Loucy (cell line): ENCODE results near the gene MAD1L1.

Experiments used
- H2AFZ ChIP-seq: fragments of 200-600 bp; sonication (generic); 2 replicates; pipeline ENCODE4 v1.6.0; 2016; ENCODE audit warnings: antibody characterized with exemption, mild to moderate bottlenecking, low read length, moderate library complexity
- H3F3A ChIP-seq: fragments of 200-600 bp; 2 replicates; pipeline ENCODE4 v1.6.0; 2016; ENCODE audit warnings: antibody characterized with exemption, low read depth, mild to moderate bottlenecking
- H3K27me3 ChIP-seq: fragments of 200-600 bp; sonication (generic); 2 replicates; pipeline ENCODE4 v1.6.1; 2014; ENCODE audit warnings: low read length, mild to moderate bottlenecking; ENCODE audit not compliant: insufficient read depth, poor library complexity, severe bottlenecking
- H3K36me3 ChIP-seq: fragments of 200-600 bp; sonication (generic); 2 replicates; pipeline ENCODE4 v1.6.1; 2016; ENCODE audit warnings: low read length; ENCODE audit not compliant: insufficient read depth
- H3K4me1 ChIP-seq: fragments of 200-600 bp; sonication (generic); 2 replicates; pipeline ENCODE4 v1.5.1; 2014; ENCODE audit warnings: low read length, mild to moderate bottlenecking; ENCODE audit not compliant: insufficient read depth, poor library complexity, severe bottlenecking
- H3K4me2 ChIP-seq: fragments of 200-600 bp; sonication (generic); 2 replicates; pipeline ENCODE4 v1.6.0; 2014; ENCODE audit warnings: antibody characterized with exemption, low read length, low read depth, mild to moderate bottlenecking; ENCODE audit not compliant: poor library complexity, severe bottlenecking
- H3K4me3 ChIP-seq: fragments of 200-600 bp; sonication (generic); 2 replicates; pipeline ENCODE4 v1.5.1; 2014; ENCODE audit warnings: low read length, mild to moderate bottlenecking, mixed read lengths; ENCODE audit not compliant: poor library complexity, severe bottlenecking
- H3K79me2 ChIP-seq: fragments of 200-600 bp; sonication (generic); 2 replicates; pipeline ENCODE4 v1.6.1; 2014; ENCODE audit warnings: low read length; ENCODE audit not compliant: insufficient read depth
- H3K9ac ChIP-seq: fragments of 200-600 bp; sonication (generic); 2 replicates; pipeline ENCODE4 v1.6.0; 2014; ENCODE audit warnings: mild to moderate bottlenecking, low read depth, low read length, moderate library complexity; ENCODE audit not compliant: poor library complexity, severe bottlenecking
- H3K9me2 ChIP-seq: fragments of 200-600 bp; sonication (generic); replicated peaks from 2 replicates; pipeline ENCODE4 v1.6.1; 2016; ENCODE audit warnings: low read depth, low read length, mixed read lengths
- H3K9me3 ChIP-seq: fragments of 200-600 bp; sonication (generic); 2 replicates; pipeline ENCODE4 v1.6.1; 2014; ENCODE audit warnings: mild to moderate bottlenecking, antibody characterized with exemption, low read length, low read depth; ENCODE audit not compliant: insufficient read depth
- H4K20me1 ChIP-seq: fragments of 200-600 bp; sonication (generic); 2 replicates; pipeline ENCODE4 v1.6.0; 2014; ENCODE audit warnings: antibody characterized with exemption, low read length, mild to moderate bottlenecking; ENCODE audit not compliant: insufficient read depth, poor library complexity, severe bottlenecking
- CTCF ChIP-seq: fragments of 200-600 bp; sonication (generic); conservative IDR thresholded peaks from 2 replicates; pipeline ENCODE4 v1.5.1; 2014; ENCODE audit warnings: mild to moderate bottlenecking, antibody characterized with exemption, low read length
- EZH2phosphoT487 ChIP-seq: fragments of 200-600 bp; IDR thresholded peaks from 2 replicates; pipeline ENCODE4 v1.6.1; 2018; ENCODE audit warnings: antibody characterized with exemption, mild to moderate bottlenecking, moderate library complexity, borderline replicate concordance

The MAD1L1 gene

GRCh38 chr7:2069472-2069860 is 163.3 kb downstream of the MAD1L1 start:
- no peaks in the 10 kb centered on the region for H3K27me3 ChIP-seq
- peaks cover 23% of the 10 kb centered on the region for H3K4me1 ChIP-seq
- no peak overlapping the region for H3K9ac ChIP-seq
- no peak overlapping the region for H3K4me3 ChIP-seq
- no peaks in the 10 kb centered on the region for H4K20me1 ChIP-seq
- H3K4me2 ChIP-seq, result no peak overlapping the region
- H3F3A ChIP-seq, result no peaks in the 10 kb centered on the region
- no peaks in the 10 kb centered on the region for H3K9me2 ChIP-seq
- TF ChIP-seq CTCF (no peak), EZH2phosphoT487 (no peak)
- H3K79me2 ChIP-seq, result peaks cover 10% of the 10 kb centered on the region
- H3K9me3 ChIP-seq, result no peaks in the 10 kb centered on the region
- H2AFZ ChIP-seq, result no peak overlapping the region
- peaks cover 15% of the 10 kb centered on the region; the same call in 1 of the 2 replicates for H3K36me3 ChIP-seq

DNA sequence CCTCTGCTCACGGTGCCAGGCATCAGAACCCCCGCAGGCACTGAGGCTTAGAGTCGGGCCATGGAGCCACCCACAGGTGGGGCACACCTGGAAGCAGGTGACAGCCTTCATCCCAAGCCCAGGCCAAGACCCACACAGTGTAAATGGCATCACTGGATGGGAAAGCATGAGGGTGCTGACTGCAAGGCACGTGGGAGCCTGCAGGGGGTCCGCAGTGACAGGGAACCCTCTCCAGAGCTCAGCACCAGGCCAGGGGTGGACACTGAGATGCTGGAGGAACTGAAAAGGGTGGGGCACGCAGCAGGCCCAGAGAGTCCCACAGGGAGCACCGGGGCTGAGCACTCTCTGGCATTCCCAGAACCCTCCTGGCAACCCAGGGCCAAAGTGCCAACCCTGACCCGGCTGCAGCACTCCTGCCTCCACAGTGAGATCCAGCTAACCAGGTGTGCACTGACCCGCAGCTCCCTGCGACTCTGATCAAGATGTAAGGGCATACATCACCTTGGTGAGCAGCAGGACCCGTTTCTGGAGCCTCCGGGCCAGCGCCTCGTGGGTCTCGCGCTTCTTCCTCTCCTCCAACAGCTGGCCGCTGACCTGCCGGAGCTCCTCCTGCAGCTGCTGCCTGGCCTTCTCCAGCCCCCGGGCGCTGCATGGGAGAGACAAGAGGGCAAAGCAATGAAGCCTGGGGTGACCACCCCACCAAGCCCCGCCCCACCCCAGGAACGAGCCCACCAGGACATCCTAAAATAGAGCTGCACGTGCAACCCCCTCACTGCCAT is 163.9 kb downstream of the MAD1L1 start:
- H3K9ac ChIP-seq, result no peak overlapping the region
- TF ChIP-seq EZH2phosphoT487, result no peak
- peak; percentile 39 for TF ChIP-seq CTCF
- no peaks in the 10 kb centered on the region for H3K9me3 ChIP-seq
- H3K4me2 ChIP-seq, result no peak overlapping the region
- H3K9me2 ChIP-seq, result no peaks in the 10 kb centered on the region
- no peaks in the 10 kb centered on the region for H4K20me1 ChIP-seq
- no peak overlapping the region for H3K4me3 ChIP-seq
- H3K36me3 ChIP-seq, result peaks cover 15% of the 10 kb centered on the region; the same call in 1 of the 2 replicates
- H3K27me3 ChIP-seq, result no peaks in the 10 kb centered on the region
- H2AFZ ChIP-seq, result no peak overlapping the region
- peaks cover 10% of the 10 kb centered on the region for H3K79me2 ChIP-seq
- H3F3A ChIP-seq, result no peaks in the 10 kb centered on the region
- peaks cover 24% of the 10 kb centered on the region for H3K4me1 ChIP-seq

- Histone ChIP-seq H3K4me3 (peak overlapping the region; percentile 69), H3K4me2 (peak overlapping the region; percentile 79), H3F3A (no peaks in the 10 kb centered on the region), H2AFZ (peak overlapping the region; percentile 26; the same call in 1 of the 2 replicates), H3K36me3 (peaks cover 15% of the 10 kb centered on the region; the same call in 1 of the 2 replicates), H3K9me2 (no peaks in the 10 kb centered on the region), H3K27me3 (no peaks in the 10 kb centered on the region), H3K79me2 (peaks cover 14% of the 10 kb centered on the region), H3K9ac (peak overlapping the region; percentile 81), H4K20me1 (no peaks in the 10 kb centered on the region), H3K9me3 (no peaks in the 10 kb centered on the region), H3K4me1 (peaks cover 26% of the 10 kb centered on the region)
- TF ChIP-seq EZH2phosphoT487 (no peak), CTCF (no peak)
Measured at GRCh38 chr7:2066251-2066919, 166.4 kb downstream of the MAD1L1 start.
